Muscle layer of colon (tissue), 2 donors: ENCODE measurements around the gene PRR4.

Experiments used
- H3K27ac ChIP-seq: one replicate; pipeline ENCODE4 v1.7.0; 2013; ENCODE audit warnings: low read depth, mild to moderate bottlenecking, low read length, moderate library complexity
- H3K27me3 ChIP-seq, 2 donors: one replicate each; pipeline ENCODE4 v1.7.0; 2013; ENCODE audit warnings: low read length in 2 of 2, mild to moderate bottlenecking in 2 of 2; ENCODE audit not compliant: insufficient read depth in 2 of 2, control insufficient read depth in 1 of 2
- H3K36me3 ChIP-seq: one replicate; pipeline ENCODE4 v1.7.0; 2013; ENCODE audit warnings: mild to moderate bottlenecking, low read length; ENCODE audit not compliant: insufficient read depth
- H3K4me1 ChIP-seq: one replicate; pipeline ENCODE4 v1.7.0; 2013; ENCODE audit warnings: mild to moderate bottlenecking, low read length; ENCODE audit not compliant: insufficient read depth
- H3K4me3 ChIP-seq, 2 donors: one replicate each; pipeline ENCODE4 v1.7.0; 2013; ENCODE audit warnings: low read length in 2 of 2, low read depth in 1 of 2, mild to moderate bottlenecking in 1 of 2, moderate library complexity in 1 of 2
- H3K9ac ChIP-seq: one replicate; pipeline ENCODE4 v1.7.0; 2013; ENCODE audit warnings: low read length
- H3K9me3 ChIP-seq: one replicate; pipeline ENCODE4 v1.7.0; 2013; ENCODE audit warnings: mild to moderate bottlenecking, low read length
- donor health status: abdominal sarcoma.
- donor health status: Adenocarcinoma of cecum.

PRR4 gene

GRCh38 chr12:10851243-10851858 lies 2.1 kb upstream of the PRR4 start:
- H3K9me3 ChIP-seq = peaks cover 4% of the 10 kb centered on the region
- H3K9ac ChIP-seq = no peak overlapping the region
- H3K27ac ChIP-seq = no peak overlapping the region
- H3K36me3 ChIP-seq = no peaks in the 10 kb centered on the region
- H3K27me3 ChIP-seq = no peaks in the 10 kb centered on the region
- H3K4me3 ChIP-seq = no peak overlapping the region
- no peaks in the 10 kb centered on the region for H3K4me1 ChIP-seq

DNA sequence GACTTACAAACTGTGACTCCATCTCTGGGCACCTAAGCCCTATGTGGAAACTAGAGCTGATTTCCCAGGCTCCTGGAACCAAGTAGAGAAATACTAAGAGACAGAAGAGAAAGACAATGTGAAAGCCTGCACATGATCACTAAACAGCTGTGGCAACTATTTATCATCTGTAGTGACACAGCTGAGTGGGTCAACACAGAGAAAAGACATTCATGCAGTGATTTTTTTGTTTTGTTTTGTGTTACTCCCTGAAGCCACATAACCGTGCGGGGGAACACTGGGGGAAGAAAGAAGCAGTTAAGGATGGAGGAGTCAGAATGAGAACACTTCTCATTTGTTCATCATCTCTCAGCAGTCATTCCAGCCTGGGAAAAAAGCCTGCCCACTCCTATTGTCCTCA lies 1.5 kb downstream of the PRR4 start:
- Histone ChIP-seq H3K9me3 (no peaks in the 10 kb centered on the region), H3K27me3 (no peaks in the 10 kb centered on the region), H3K4me1 (no peaks in the 10 kb centered on the region), H3K4me3 (no peak overlapping the region), H3K36me3 (no peaks in the 10 kb centered on the region), H3K9ac (no peak overlapping the region), H3K27ac (no peak overlapping the region)

- Histone ChIP-seq H3K4me1 (no peaks in the 10 kb centered on the region), H3K4me3 (no peak overlapping the region), H3K36me3 (no peaks in the 10 kb centered on the region), H3K9me3 (no peaks in the 10 kb centered on the region), H3K27me3 (no peaks in the 10 kb centered on the region), H3K9ac (no peak overlapping the region), H3K27ac (no peak overlapping the region)
These were observed 6.4 kb downstream of the PRR4 start for GRCh38 chr12:10842862-10843261.

DNA sequence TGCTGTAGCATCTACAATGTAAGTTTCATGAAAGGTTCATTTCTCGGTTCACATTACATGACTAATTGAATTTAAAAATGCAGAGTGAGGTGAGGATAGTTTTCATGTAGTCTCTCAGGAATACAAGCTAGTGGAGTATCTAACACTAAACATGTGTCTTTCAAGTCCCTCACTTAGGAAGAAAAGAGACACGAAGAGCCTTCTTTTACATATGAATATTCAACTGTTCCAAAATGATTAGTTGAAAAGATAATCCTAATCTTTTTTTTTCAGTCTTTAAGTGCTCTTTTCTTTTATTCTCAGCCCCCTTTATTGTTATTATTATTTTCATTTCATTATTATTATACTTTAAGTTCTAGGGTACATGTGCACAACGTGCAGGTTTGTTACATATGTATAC lies 10.8 kb downstream of the PRR4 start:
- H3K27ac ChIP-seq = no peak overlapping the region
- H3K36me3 ChIP-seq = no peaks in the 10 kb centered on the region
- H3K4me1 ChIP-seq = no peaks in the 10 kb centered on the region
- H3K9me3 ChIP-seq = no peaks in the 10 kb centered on the region
- no peaks in the 10 kb centered on the region for H3K27me3 ChIP-seq
- H3K9ac ChIP-seq = no peak overlapping the region
- H3K4me3 ChIP-seq = no peak overlapping the region

- no peak overlapping the region for H3K27ac ChIP-seq
- H3K36me3 ChIP-seq = no peaks in the 10 kb centered on the region
- no peak overlapping the region for H3K4me3 ChIP-seq
- H3K9me3 ChIP-seq = no peaks in the 10 kb centered on the region
- H3K27me3 ChIP-seq = no peaks in the 10 kb centered on the region
- H3K4me1 ChIP-seq = no peaks in the 10 kb centered on the region
- no peak overlapping the region for H3K9ac ChIP-seq
These were observed 19.3 kb downstream of the PRR4 start for GRCh38 chr12:10829994-10830393.

DNA sequence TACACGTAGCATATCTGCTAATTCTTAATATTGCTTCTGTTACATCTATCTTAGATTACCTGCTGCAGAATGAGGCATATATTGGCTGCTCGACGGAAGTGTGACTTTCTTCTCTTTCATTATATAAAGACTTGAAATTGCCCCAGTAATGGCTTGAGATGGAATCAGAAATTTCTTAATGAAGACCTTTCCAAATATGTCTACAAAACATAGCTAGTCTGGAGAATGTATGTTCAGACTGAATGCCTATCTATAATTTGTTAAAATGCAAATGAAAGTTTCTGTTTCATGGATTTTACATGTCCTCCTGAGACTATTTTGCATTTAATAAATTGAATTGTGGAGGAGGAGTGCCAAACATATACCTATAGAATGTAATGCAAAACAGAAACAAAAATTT lies 23.0 kb downstream of the PRR4 start, which contains the start of gene TAS2R10:
Gene TAS2R10, minus strand, starts transcription at position 101 of the 400 bp plus-strand sequence. Its CDS starts 89 bp downstream, at position 12.
- Histone ChIP-seq H3K36me3 (no peaks in the 10 kb centered on the region), H3K9ac (no peak within 1 kb of the TSS), H3K27ac (no peak within 1 kb of the TSS), H3K4me3 (no peak within 1 kb of the TSS), H3K27me3 (no peaks in the 10 kb centered on the region), H3K9me3 (no peaks in the 10 kb centered on the region), H3K4me1 (no peaks in the 10 kb centered on the region)

GRCh38 chr12:10824957-10825356 lies 24.3 kb downstream of the PRR4 start:
- Histone ChIP-seq H3K36me3 (no peaks in the 10 kb centered on the region), H3K4me1 (no peaks in the 10 kb centered on the region)

GRCh38 chr12:10811883-10812536 lies 37.3 kb downstream of the PRR4 start:
- no peaks in the 10 kb centered on the region for H3K4me1 ChIP-seq
- H3K36me3 ChIP-seq = no peaks in the 10 kb centered on the region
- no peak overlapping the region for H3K4me3 ChIP-seq
- no peaks in the 10 kb centered on the region for H3K9me3 ChIP-seq
- no peak overlapping the region for H3K9ac ChIP-seq
- no peak overlapping the region for H3K27ac ChIP-seq
- H3K27me3 ChIP-seq = no peaks in the 10 kb centered on the region

More at GRCh38 chr12:10824957-10825356, 24.3 kb downstream of the PRR4 start:
- no peak overlapping the region for H3K4me3 ChIP-seq
- no peaks in the 10 kb centered on the region for H3K9me3 ChIP-seq
- H3K27ac ChIP-seq = no peak overlapping the region
- H3K9ac ChIP-seq = no peak overlapping the region
- H3K27me3 ChIP-seq = no peaks in the 10 kb centered on the region

DNA sequence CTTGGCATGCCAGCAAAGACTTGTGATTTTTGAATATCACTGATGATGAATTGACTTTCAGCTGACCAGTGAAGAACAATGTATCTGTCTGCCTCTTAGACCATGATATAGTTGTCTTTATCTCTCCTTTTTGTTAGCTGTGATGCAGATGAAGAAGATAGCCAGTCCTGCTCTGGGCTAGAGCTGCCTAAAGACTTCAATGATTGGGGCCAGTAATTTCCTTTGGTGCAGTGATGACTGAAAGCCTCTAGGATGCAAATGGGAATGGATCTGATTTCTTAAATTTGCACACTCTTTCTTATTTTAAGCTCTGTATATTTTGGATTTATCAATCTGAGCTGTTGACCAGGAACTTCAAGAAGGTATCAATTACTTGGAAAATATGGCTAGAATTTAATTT lies 39.2 kb downstream of the PRR4 start, which contains the start of gene TAS2R9:
Gene TAS2R9, minus strand, starts transcription at position 101 of the 400 bp plus-strand sequence. Its CDS starts 93 bp downstream, at position 8.
- Histone ChIP-seq H3K27ac (no peak within 1 kb of the TSS), H3K27me3 (no peaks in the 10 kb centered on the region), H3K9ac (no peak within 1 kb of the TSS), H3K36me3 (no peaks in the 10 kb centered on the region), H3K4me1 (no peaks in the 10 kb centered on the region), H3K4me3 (no peak within 1 kb of the TSS), H3K9me3 (no peaks in the 10 kb centered on the region)

GRCh38 chr12:10807186-10807585 lies 42.1 kb downstream of the PRR4 start, which contains the start of gene TAS2R8:
TAS2R8 (minus strand) TSS chr12:10807286; CDS start chr12:10806980, 306 bp downstream.
- Histone ChIP-seq H3K4me1 (no peaks in the 10 kb centered on the region), H3K4me3 (no peak within 1 kb of the TSS), H3K36me3 (no peaks in the 10 kb centered on the region), H3K27me3 (no peaks in the 10 kb centered on the region), H3K9me3 (no peaks in the 10 kb centered on the region), H3K27ac (no peak within 1 kb of the TSS), H3K9ac (no peak within 1 kb of the TSS)

GRCh38 chr12:10802587-10802986 lies 46.7 kb downstream of the PRR4 start, which contains the start of gene TAS2R7:
TAS2R7 (minus strand) TSS chr12:10802627; CDS start chr12:10802570, 57 bp downstream.
- H3K9me3 ChIP-seq = no peaks in the 10 kb centered on the region
- H3K27ac ChIP-seq = no peak within 1 kb of the TSS
- no peak within 1 kb of the TSS for H3K9ac ChIP-seq
- no peaks in the 10 kb centered on the region for H3K4me1 ChIP-seq
- no peak within 1 kb of the TSS for H3K4me3 ChIP-seq
- no peaks in the 10 kb centered on the region for H3K27me3 ChIP-seq
- no peaks in the 10 kb centered on the region for H3K36me3 ChIP-seq
